Measurements from ENCODE around the gene JUP. TPM values are rescaled to one million over a fixed set of nuclear protein-coding genes. Genes with fewer than 3 reads are reported as not detected.
A peak's percentile ranks its signal among the peaks of the same experiment; 100 is the strongest.

The JUP gene
- total and polyA plus RNA-seq, 2 of the 13 experiments (the other 11 are each of a cell fraction or from before 2014, with no cell fraction given): 12.1 to 20.6 TPM

- peak; percentile 55; the same call in 1 of the 2 replicates for TF ChIP-seq RFXAP (CRISPR knock-in tag; IDR thresholded peaks at IDR 0.05; ENCODE audit: borderline replicate concordance)
- TF ChIP-seq ARNT2 (CRISPR knock-in tag; IDR thresholded peaks at IDR 0.05; ENCODE audit: low read depth): no peak
- no peak for TF ChIP-seq ZNF382 (CRISPR knock-in tag; IDR thresholded peaks at IDR 0.05; ENCODE audit: borderline replicate concordance)
- 0 out of 2 replicates have a peak, but pooled peaks have one; percentile 32 for TF ChIP-seq ZNF503 (CRISPR knock-in tag; IDR thresholded peaks at IDR 0.05)
- TF ChIP-seq BCL6 (CRISPR knock-in tag; IDR thresholded peaks at IDR 0.05): no peak
- TF ChIP-seq ZBTB3 (CRISPR knock-in tag; IDR thresholded peaks at IDR 0.05; ENCODE audit: borderline replicate concordance, low read depth): no peak
- TF ChIP-seq ZBTB21 (CRISPR knock-in tag; IDR thresholded peaks at IDR 0.05): 0 out of 2 replicates have a peak, but pooled peaks have one; percentile 19
- TF ChIP-seq ZNF101 (CRISPR knock-in tag; IDR thresholded peaks at IDR 0.05; ENCODE audit: borderline replicate concordance, low read depth): no peak
- TF ChIP-seq ZNF256 (CRISPR knock-in tag; conservative IDR thresholded peaks at IDR 0.05): peak; percentile 86
- TF ChIP-seq STAG1 (CRISPR knock-in tag; IDR thresholded peaks at IDR 0.05): no peak
- no peak for TF ChIP-seq WIZ (CRISPR knock-in tag; IDR thresholded peaks at IDR 0.05)
- no peak for TF ChIP-seq SMC3 (IDR thresholded peaks at IDR 0.05; ENCODE audit: low read length)
- TF ChIP-seq E2F5 (CRISPR knock-in tag; conservative IDR thresholded peaks at IDR 0.05): no peak
- no peak for TF ChIP-seq NFE2L1 (CRISPR knock-in tag; IDR thresholded peaks at IDR 0.05; ENCODE audit: borderline replicate concordance)
- peak; percentile 18; the same call in 1 of the 2 replicates for TF ChIP-seq IRF2 (CRISPR knock-in tag; IDR thresholded peaks at IDR 0.05)
- TF ChIP-seq ZNF44 (CRISPR knock-in tag; IDR thresholded peaks at IDR 0.05): no peak
- TF ChIP-seq THAP7 (CRISPR knock-in tag; IDR thresholded peaks at IDR 0.05): no peak
- no peak for TF ChIP-seq ZNF768 (CRISPR knock-in tag; IDR thresholded peaks at IDR 0.05)
- TF ChIP-seq SRY (CRISPR knock-in tag; IDR thresholded peaks at IDR 0.05): no peak
- no peak for TF ChIP-seq ZFP1 (CRISPR knock-in tag; IDR thresholded peaks at IDR 0.05)
- TF ChIP-seq THYN1 (CRISPR knock-in tag; IDR thresholded peaks at IDR 0.05; ENCODE audit: borderline replicate concordance, low read depth): no peak
- TF ChIP-seq SIN3A (IDR thresholded peaks at IDR 0.05; ENCODE audit: borderline replicate concordance, low read depth, low read length): peak; percentile 43; the same call in 1 of the 2 replicates
- TF ChIP-seq DBP (CRISPR knock-in tag; IDR thresholded peaks at IDR 0.05; ENCODE audit: not compliant biosample characterization): peak; percentile 68
- TF ChIP-seq ZHX1 (CRISPR knock-in tag; IDR thresholded peaks at IDR 0.05; ENCODE audit: low read depth): 0 out of 2 replicates have a peak, but pooled peaks have one; percentile 7
- no peak for TF ChIP-seq REL (CRISPR knock-in tag; conservative IDR thresholded peaks at IDR 0.05)
Measured at GRCh38 chr17:41813699-41814124, 27.2 kb upstream of the JUP start (continued).
